Suprapubic skin (tissue), 4 donors: ENCODE measurements around the gene MYO10. TPM values are rescaled to one million over a fixed set of nuclear protein-coding genes. Genes with fewer than 3 reads are reported as not detected.

Source experiments
- DNase-seq, 2 donors: peaks; one replicate each; pipeline ENCODE4 v3.0.0-alpha.2; 2019; ENCODE audit warnings: low spot score in 2 of 2
- H3K27ac ChIP-seq: fragments of 200-600 bp; sonication (generic); one replicate; pipeline ENCODE4 v1.5.1; 2019
- H3K27me3 ChIP-seq: fragments of 200-600 bp; sonication (generic); one replicate; pipeline ENCODE4 v1.5.1; 2019
- H3K36me3 ChIP-seq: fragments of 200-600 bp; sonication (generic); one replicate; pipeline ENCODE4 v1.5.1; 2019
- H3K4me1 ChIP-seq: fragments of 200-600 bp; sonication (generic); one replicate; pipeline ENCODE4 v1.5.1; 2019
- H3K4me3 ChIP-seq: fragments of 200-600 bp; sonication (generic); one replicate; pipeline ENCODE4 v1.5.1; 2019; ENCODE audit warnings: mild to moderate bottlenecking
- H3K9me3 ChIP-seq: fragments of 200-600 bp; sonication (generic); one replicate; pipeline ENCODE4 v1.5.1; 2019
- EP300 ChIP-seq: sonication (generic); formaldehyde crosslinking; IDR thresholded peaks from one replicate; pipeline ENCODE4 v1.6.1; 2017; ENCODE audit warnings: antibody characterized with exemption
- POLR2A ChIP-seq, 2 donors: fragments of 450-650 bp; IDR thresholded peaks; one replicate each; pipeline ENCODE4 v1.6.1; 2017; ENCODE audit warnings: antibody characterized with exemption in 2 of 2, mild to moderate bottlenecking in 2 of 2, moderate library complexity in 2 of 2
- POLR2AphosphoS5 ChIP-seq, 3 donors: sonication (generic); formaldehyde crosslinking; IDR thresholded peaks; one replicate each; pipeline ENCODE4 v1.6.1; 2017; ENCODE audit warnings: antibody characterized with exemption in 3 of 3
- WGBS: methylation state at CpG from one replicate; pipeline ENCODE4 v1.1.5; 2018; 5-methylcytosine and 5-hydroxymethylcytosine counted together
- total RNA-seq, 4 donors: library from RNA; depleted of rRNA; stranded (reverse); fragments of >200 nt; gene quantifications; one replicate each; pipeline ENCODE4 v1.1.0, GENCODE V29; 2016
- TF ChIP-seq, protein P1 (sequence below), 2 donors: fragments of 200-600 bp in 1 of 2; fragments of 450-650 bp in 1 of 2; sonication (generic) in 1 of 2; IDR thresholded peaks; one replicate each; pipeline ENCODE4 v1.5.1; 2016 to 2019; ENCODE audit warnings: antibody characterized with exemption in 2 of 2, mild to moderate bottlenecking in 1 of 2, moderate library complexity in 1 of 2

Gene MYO10
- total RNA-seq, 4 donors from 2014 or later: 37.7 to 109 (median 64.6) TPM

DNA sequence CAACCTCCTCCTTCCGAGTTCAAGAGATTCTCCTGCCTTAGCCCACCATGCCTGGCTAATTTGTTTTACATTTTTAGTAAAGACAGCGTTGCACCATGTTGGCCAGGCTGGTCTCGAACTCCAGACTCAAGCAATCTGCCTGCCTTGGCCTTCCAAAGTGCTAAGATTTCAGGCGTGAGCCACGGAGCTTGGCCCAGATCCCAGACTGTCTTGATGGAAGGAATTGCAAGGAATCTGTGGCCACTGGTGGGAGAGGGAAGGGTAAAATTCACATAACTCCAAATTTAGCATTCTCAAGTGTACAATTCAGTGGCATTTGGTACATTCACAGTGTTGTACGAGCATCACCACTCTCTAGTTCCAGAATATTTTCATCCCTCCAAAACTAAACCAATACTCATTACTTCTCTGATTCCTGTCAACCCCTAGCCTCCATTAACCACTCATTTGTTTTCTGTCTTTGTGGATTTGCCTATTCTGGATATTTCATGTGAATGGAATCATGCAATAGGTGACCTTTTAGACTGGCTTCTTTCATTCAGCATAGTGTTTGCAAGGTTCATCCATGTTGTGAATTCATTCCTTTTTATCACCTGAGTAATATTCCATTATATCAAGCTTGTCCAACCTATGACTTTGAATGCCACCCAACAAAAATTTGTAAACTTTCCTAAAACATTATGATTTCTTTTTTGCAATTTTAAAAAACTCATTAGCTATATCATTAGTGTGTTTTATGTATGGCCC lies 8.9 kb upstream of the MYO10 start:
- Histone ChIP-seq H3K4me3 (no peak overlapping the region), H3K27me3 (no peaks in the 10 kb centered on the region), H3K36me3 (no peaks in the 10 kb centered on the region), H3K9me3 (peaks cover 4% of the 10 kb centered on the region), H3K4me1 (no peaks in the 10 kb centered on the region), H3K27ac (no peak overlapping the region)
- DNase-seq: no peak
- 68% methylated on average over 6 of the region's 6 CpGs for WGBS
- no peak for TF ChIP-seq POLR2A (IDR thresholded peaks at IDR 0.05)
- TF ChIP-seq POLR2AphosphoS5 (IDR thresholded peaks at IDR 0.05): no peak
- TF ChIP-seq, protein P1, sequence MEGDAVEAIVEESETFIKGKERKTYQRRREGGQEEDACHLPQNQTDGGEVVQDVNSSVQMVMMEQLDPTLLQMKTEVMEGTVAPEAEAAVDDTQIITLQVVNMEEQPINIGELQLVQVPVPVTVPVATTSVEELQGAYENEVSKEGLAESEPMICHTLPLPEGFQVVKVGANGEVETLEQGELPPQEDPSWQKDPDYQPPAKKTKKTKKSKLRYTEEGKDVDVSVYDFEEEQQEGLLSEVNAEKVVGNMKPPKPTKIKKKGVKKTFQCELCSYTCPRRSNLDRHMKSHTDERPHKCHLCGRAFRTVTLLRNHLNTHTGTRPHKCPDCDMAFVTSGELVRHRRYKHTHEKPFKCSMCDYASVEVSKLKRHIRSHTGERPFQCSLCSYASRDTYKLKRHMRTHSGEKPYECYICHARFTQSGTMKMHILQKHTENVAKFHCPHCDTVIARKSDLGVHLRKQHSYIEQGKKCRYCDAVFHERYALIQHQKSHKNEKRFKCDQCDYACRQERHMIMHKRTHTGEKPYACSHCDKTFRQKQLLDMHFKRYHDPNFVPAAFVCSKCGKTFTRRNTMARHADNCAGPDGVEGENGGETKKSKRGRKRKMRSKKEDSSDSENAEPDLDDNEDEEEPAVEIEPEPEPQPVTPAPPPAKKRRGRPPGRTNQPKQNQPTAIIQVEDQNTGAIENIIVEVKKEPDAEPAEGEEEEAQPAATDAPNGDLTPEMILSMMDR (IDR thresholded peaks at IDR 0.05): no peak
- no peak for TF ChIP-seq EP300

DNA sequence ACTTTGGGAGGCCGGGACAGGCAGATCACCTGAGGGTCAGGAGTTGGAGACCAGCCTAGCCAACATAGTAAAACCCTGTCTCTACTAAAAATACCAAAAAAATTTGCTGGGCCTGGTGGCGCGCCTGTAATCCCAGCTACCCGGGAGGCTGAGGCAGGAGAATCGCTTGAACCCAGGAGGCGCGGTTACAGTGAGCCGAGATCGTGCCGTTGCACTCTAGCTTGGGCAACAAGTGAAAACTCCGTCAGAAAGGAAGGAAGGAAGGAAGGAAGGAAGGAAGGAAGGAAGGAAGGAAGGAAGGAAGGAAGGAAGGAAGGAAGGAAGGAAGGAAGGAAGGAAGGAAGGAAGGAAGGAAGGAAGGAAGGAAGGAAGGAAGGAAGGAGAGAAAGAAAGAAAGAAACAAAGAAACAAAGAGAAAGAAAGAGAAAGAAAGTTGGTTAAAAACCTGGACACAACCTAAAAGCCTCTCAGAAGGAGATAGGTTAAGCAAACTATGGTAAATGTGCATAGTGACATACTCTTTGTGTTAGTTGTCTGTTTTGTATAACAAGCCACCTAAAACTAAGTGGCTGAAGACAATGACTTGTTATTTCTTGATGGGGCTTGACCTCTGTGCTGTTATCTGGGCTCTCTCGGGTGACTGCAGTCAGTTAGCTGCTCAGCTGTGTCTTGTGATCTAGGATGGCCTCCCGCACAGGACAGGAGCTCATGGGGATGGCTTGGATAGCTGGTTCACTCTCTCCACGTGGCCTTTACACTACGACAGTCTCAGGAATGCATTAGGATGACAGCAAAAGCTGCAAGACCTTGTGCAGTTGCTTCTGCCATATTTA lies 8.0 kb upstream of the MYO10 start:
- no peaks in the 10 kb centered on the region for H3K36me3 ChIP-seq
- H3K4me3 ChIP-seq: no peak overlapping the region
- no peaks in the 10 kb centered on the region for H3K4me1 ChIP-seq
- TF ChIP-seq EP300 (no peak), POLR2AphosphoS5 (IDR thresholded peaks at IDR 0.05) (no peak), POLR2A (IDR thresholded peaks at IDR 0.05) (no peak)
- TF ChIP-seq, protein P1 (IDR thresholded peaks at IDR 0.05): no peak
- H3K9me3 ChIP-seq: peaks cover 4% of the 10 kb centered on the region
- H3K27me3 ChIP-seq: no peaks in the 10 kb centered on the region
- 85% methylated on average over 15 of the region's 15 CpGs for WGBS
- H3K27ac ChIP-seq: no peak overlapping the region
- DNase-seq: no peak

GRCh38 chr5:16937503-16938161 lies 1.5 kb upstream of the MYO10 start:
- TF ChIP-seq EP300: no peak
- TF ChIP-seq, protein P1 (IDR thresholded peaks at IDR 0.05): no peak
- TF ChIP-seq POLR2AphosphoS5 (IDR thresholded peaks at IDR 0.05): no peak
- TF ChIP-seq POLR2A (IDR thresholded peaks at IDR 0.05): no peak
- no peaks in the 10 kb centered on the region for H3K9me3 ChIP-seq
- peak overlapping the region; percentile 97 for H3K27ac ChIP-seq
- 66% methylated on average over 7 of the region's 7 CpGs for WGBS
- no peaks in the 10 kb centered on the region for H3K36me3 ChIP-seq
- no peak for DNase-seq
- H3K4me1 ChIP-seq: peaks cover 40% of the 10 kb centered on the region
- H3K27me3 ChIP-seq: peaks cover 3% of the 10 kb centered on the region
- H3K4me3 ChIP-seq: no peak overlapping the region

- peak overlapping the region; percentile 97 for H3K27ac ChIP-seq
- peaks cover 3% of the 10 kb centered on the region for H3K27me3 ChIP-seq
- TF ChIP-seq, protein P1 (IDR thresholded peaks at IDR 0.05): no peak
- TF ChIP-seq EP300 (no peak), POLR2A (IDR thresholded peaks at IDR 0.05) (no peak), POLR2AphosphoS5 (IDR thresholded peaks at IDR 0.05) (no peak)
- WGBS: 21% methylated on average over 11 of the region's 11 CpGs
- no peaks in the 10 kb centered on the region for H3K9me3 ChIP-seq
- peaks cover 40% of the 10 kb centered on the region for H3K4me1 ChIP-seq
- H3K36me3 ChIP-seq: no peaks in the 10 kb centered on the region
- peak overlapping the region; percentile 92 for H3K4me3 ChIP-seq
- peak in 1 of 2 donors; percentile 71 for DNase-seq
These were observed 926 bp upstream of the MYO10 start for GRCh38 chr5:16936989-16937438.
